GM18519 (cell line): ENCODE results near the gene ZC3H8.
A peak's percentile ranks its signal among the peaks of the same experiment; 100 is the strongest.
"Not testable (repeated sequence)": the region's sequence is repeated elsewhere in the genome, so short reads cannot be mapped to it uniquely, and the experiment has no call there.

Experiments used
- ATAC-seq: cut with Tn5 transposase; IDR thresholded peaks from one replicate; pipeline ENCODE4 v1.9.1; 2021; ENCODE audit warnings: mild to moderate bottlenecking, moderate library complexity; ENCODE audit not compliant: unreplicated experiment, low FRiP score

Gene ZC3H8

GRCh38 chr2:112254466-112255240 is at the start of gene ZC3H8:
ZC3H8 (minus strand) TSS chr2:112255042; CDS start chr2:112254981, 61 bp downstream.
- ATAC-seq: peak; percentile 83

GRCh38 chr2:112304298-112304941 is 49.6 kb upstream of the ZC3H8 start:
- no peak for ATAC-seq

- ATAC-seq: no peak
Measured at GRCh38 chr2:112301973-112302372, 47.1 kb upstream of the ZC3H8 start.

- ATAC-seq: no peak
Measured at GRCh38 chr2:112301171-112301584, 46.3 kb upstream of the ZC3H8 start.

- ATAC-seq: no peak
Measured at GRCh38 chr2:112296407-112296806, 41.6 kb upstream of the ZC3H8 start.

- ATAC-seq: no peak
Measured at GRCh38 chr2:112295407-112296078, 40.7 kb upstream of the ZC3H8 start.

GRCh38 chr2:112293636-112294401 is 39.0 kb upstream of the ZC3H8 start:
- no peak for ATAC-seq

GRCh38 chr2:112290648-112291047 is 35.8 kb upstream of the ZC3H8 start:
- ATAC-seq: no peak

GRCh38 chr2:112290088-112290487 is 35.2 kb upstream of the ZC3H8 start:
- no peak for ATAC-seq

GRCh38 chr2:112283535-112283934 is 28.7 kb upstream of the ZC3H8 start:
- ATAC-seq: not testable (repeated sequence)

- not testable (repeated sequence) for ATAC-seq
Measured at GRCh38 chr2:112282066-112282465, 27.2 kb upstream of the ZC3H8 start.

- ATAC-seq: no peak
Measured at GRCh38 chr2:112277596-112278220, 22.9 kb upstream of the ZC3H8 start.

GRCh38 chr2:112276954-112277353 is 22.1 kb upstream of the ZC3H8 start:
- ATAC-seq: no peak

GRCh38 chr2:112275887-112276773 is 21.3 kb upstream of the ZC3H8 start:
- peak; percentile 47 for ATAC-seq

- ATAC-seq: peak; percentile 93
Measured at GRCh38 chr2:112275311-112275886, 20.6 kb upstream of the ZC3H8 start, which contains the start of gene ZC3H6. ZC3H6 (plus strand) TSS chr2:112275597; CDS start chr2:112275995, 398 bp downstream.

GRCh38 chr2:112273349-112273748 is 18.5 kb upstream of the ZC3H8 start:
- no peak for ATAC-seq

- ATAC-seq: no peak
Measured at GRCh38 chr2:112272669-112273068, 17.8 kb upstream of the ZC3H8 start.

GRCh38 chr2:112268547-112268946 is 13.7 kb upstream of the ZC3H8 start:
- no peak for ATAC-seq

- no peak for ATAC-seq
Measured at GRCh38 chr2:112262876-112263275, 8.0 kb upstream of the ZC3H8 start.
